Thyroid gland (tissue), 4 donors: ENCODE data around the gene SHISA5. TPM values are rescaled to one million over a fixed set of nuclear protein-coding genes. Genes with fewer than 3 reads are reported as not detected.

ENCODE experiments used
- DNase-seq, 2 donors: peaks; one replicate each; pipeline ENCODE4 v3.0.0-alpha.2; 2019
- H3K27ac ChIP-seq, 3 donors: fragments of 200-600 bp; sonication (generic); 1 replicate in 2 of 3; 2 replicates in 1 of 3; pipeline ENCODE4 v1.5.1; 2016 to 2019; ENCODE audit warnings: mild to moderate bottlenecking in 1 of 3, moderate library complexity in 1 of 3
- H3K27me3 ChIP-seq: fragments of 200-600 bp; sonication (generic); one replicate; pipeline ENCODE4 v1.5.1; 2019
- H3K36me3 ChIP-seq, 2 donors: fragments of 200-600 bp; sonication (generic); one replicate each; pipeline ENCODE4 v1.5.1; 2016 to 2019
- H3K4me1 ChIP-seq, 2 donors: fragments of 200-600 bp; sonication (generic); one replicate each; pipeline ENCODE4 v1.5.1; 2017 to 2019
- H3K4me3 ChIP-seq, 3 donors: fragments of 200-600 bp; sonication (generic); replicated peaks in 1 of 3; 1 replicate in 2 of 3; 2 replicates in 1 of 3; pipeline ENCODE4 v1.5.1; 2016; ENCODE audit warnings: mild to moderate bottlenecking in 1 of 3
- H3K9me3 ChIP-seq: fragments of 200-600 bp; sonication (generic); one replicate; pipeline ENCODE4 v1.5.1; 2017
- POLR2A ChIP-seq, 2 donors: fragments of 450-650 bp; IDR thresholded peaks; one replicate each; pipeline ENCODE4 v1.6.1; 2017; ENCODE audit warnings: antibody characterized with exemption in 2 of 2, mild to moderate bottlenecking in 2 of 2, moderate library complexity in 1 of 2
- WGBS, 2 donors: methylation state at CpG; one replicate each; pipeline ENCODE4 v1.1.5; 2017; 5-methylcytosine and 5-hydroxymethylcytosine counted together
- intact Hi-C: fragments of 100-400 bp; cut with DNase I; formaldehyde crosslinking; loops from one replicate; pipeline ENCODE4 v1.15.1; 2023
- microRNA-seq: library from miRNA; unstranded; fragments of <30 nt; microRNA quantifications from one replicate; pipeline ENCODE4, GENCODE V29; 2016
- small RNA-seq: library from RNA; depleted of rRNA; stranded (forward); fragments of <200 nt; gene quantifications from one replicate; pipeline ENCODE3, GENCODE V24; 2016
- total RNA-seq, 4 donors: library from RNA; depleted of rRNA; stranded (reverse); fragments of >200 nt; gene quantifications; one replicate each; pipeline ENCODE4 v1.2.3, GENCODE V29; 2016
- TF ChIP-seq, protein P1 (sequence below), 6 experiments: fragments of 200-600 bp in 3 of 6; fragments of 450-650 bp in 3 of 6; sonication (generic) in 3 of 6; IDR thresholded peaks; one replicate each; pipeline ENCODE4 v1.5.1; 2016 to 2019; ENCODE audit warnings: antibody characterized with exemption in 6 of 6, mild to moderate bottlenecking in 2 of 6, inconsistent platforms in 1 of 6, moderate library complexity in 1 of 6

SHISA5 gene
- total RNA-seq, 4 donors from 2014 or later, result 100.0 to 120 (median 109) TPM

GRCh38 chr3:48419597-48419996 lies 84.4 kb downstream of the SHISA5 start:
- Histone ChIP-seq H3K4me3 (no peak overlapping the region), H3K27me3 (no peaks in the 10 kb centered on the region), H3K27ac (no peak overlapping the region), H3K36me3 (peaks cover 44 to 56% of the 10 kb centered on the region in 2 donors), H3K4me1 (peaks cover 1 to 12% of the 10 kb centered on the region in 2 donors), H3K9me3 (no peaks in the 10 kb centered on the region)
- no peak for TF ChIP-seq POLR2A (IDR thresholded peaks at IDR 0.05)
- TF ChIP-seq, protein P1, sequence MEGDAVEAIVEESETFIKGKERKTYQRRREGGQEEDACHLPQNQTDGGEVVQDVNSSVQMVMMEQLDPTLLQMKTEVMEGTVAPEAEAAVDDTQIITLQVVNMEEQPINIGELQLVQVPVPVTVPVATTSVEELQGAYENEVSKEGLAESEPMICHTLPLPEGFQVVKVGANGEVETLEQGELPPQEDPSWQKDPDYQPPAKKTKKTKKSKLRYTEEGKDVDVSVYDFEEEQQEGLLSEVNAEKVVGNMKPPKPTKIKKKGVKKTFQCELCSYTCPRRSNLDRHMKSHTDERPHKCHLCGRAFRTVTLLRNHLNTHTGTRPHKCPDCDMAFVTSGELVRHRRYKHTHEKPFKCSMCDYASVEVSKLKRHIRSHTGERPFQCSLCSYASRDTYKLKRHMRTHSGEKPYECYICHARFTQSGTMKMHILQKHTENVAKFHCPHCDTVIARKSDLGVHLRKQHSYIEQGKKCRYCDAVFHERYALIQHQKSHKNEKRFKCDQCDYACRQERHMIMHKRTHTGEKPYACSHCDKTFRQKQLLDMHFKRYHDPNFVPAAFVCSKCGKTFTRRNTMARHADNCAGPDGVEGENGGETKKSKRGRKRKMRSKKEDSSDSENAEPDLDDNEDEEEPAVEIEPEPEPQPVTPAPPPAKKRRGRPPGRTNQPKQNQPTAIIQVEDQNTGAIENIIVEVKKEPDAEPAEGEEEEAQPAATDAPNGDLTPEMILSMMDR (IDR thresholded peaks at IDR 0.05), result no peak
- DNase-seq, result no peak
- intact Hi-C loops, result no loop called here
- WGBS, 2 donors, result 93% methylated on average over 14 to 17 of the region's 17 CpGs

- intact Hi-C loops, result no loop called here
- WGBS, 2 donors, result 97% methylated on average over 5 to 9 of the region's 9 CpGs
- H3K9me3 ChIP-seq, result no peaks in the 10 kb centered on the region
- DNase-seq, result no peak
- TF ChIP-seq POLR2A (IDR thresholded peaks at IDR 0.05), result no peak
- TF ChIP-seq, protein P1 (IDR thresholded peaks at IDR 0.05), result no peak
- peaks cover 0 to 8% of the 10 kb centered on the region in 2 donors for H3K4me1 ChIP-seq
- H3K36me3 ChIP-seq, result peaks cover 49 to 61% of the 10 kb centered on the region in 2 donors
- no peak overlapping the region for H3K4me3 ChIP-seq
- H3K27me3 ChIP-seq, result no peaks in the 10 kb centered on the region
- no peak overlapping the region for H3K27ac ChIP-seq
Observed at GRCh38 chr3:48419149-48419548, 84.8 kb downstream of the SHISA5 start.

DNA sequence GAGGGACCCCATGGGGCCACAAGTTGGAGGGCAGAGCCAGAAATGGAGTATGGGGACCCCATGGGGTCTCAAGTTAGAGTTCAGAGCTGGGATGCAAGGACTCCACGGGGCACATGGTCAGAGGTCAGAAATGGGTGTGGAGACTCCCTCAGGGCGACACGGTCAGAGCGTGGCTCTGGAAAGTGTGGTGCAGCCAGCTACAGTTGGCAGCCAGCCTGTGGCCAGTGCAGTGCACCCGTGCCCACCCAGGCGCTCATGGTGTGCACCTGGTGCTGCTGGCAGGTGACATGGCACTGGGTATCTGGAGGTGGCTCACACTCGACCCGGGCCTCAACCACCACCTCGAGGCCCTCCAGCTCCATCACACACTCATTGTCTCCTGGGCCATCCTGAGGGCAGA lies 85.3 kb downstream of the SHISA5 start:
- H3K27ac ChIP-seq, result no peak overlapping the region
- peaks cover 0 to 7% of the 10 kb centered on the region in 2 donors for H3K4me1 ChIP-seq
- intact Hi-C loops, result no loop called here
- 89 to 93% methylated on average over 5 to 9 of the region's 9 CpGs for WGBS, 2 donors
- no peak for DNase-seq
- no peaks in the 10 kb centered on the region for H3K27me3 ChIP-seq
- no peak overlapping the region for H3K4me3 ChIP-seq
- peaks cover 54 to 65% of the 10 kb centered on the region in 2 donors for H3K36me3 ChIP-seq
- TF ChIP-seq, protein P1 (IDR thresholded peaks at IDR 0.05), result no peak
- TF ChIP-seq POLR2A (IDR thresholded peaks at IDR 0.05), result no peak
- no peaks in the 10 kb centered on the region for H3K9me3 ChIP-seq

- Histone ChIP-seq H3K36me3 (peaks cover 56 to 68% of the 10 kb centered on the region in 2 donors), H3K27ac (no peak overlapping the region)
Observed at GRCh38 chr3:48418140-48418539, 85.8 kb downstream of the SHISA5 start.

More at GRCh38 chr3:48418140-48418539, 85.8 kb downstream of the SHISA5 start:
- Histone ChIP-seq H3K27me3 (no peaks in the 10 kb centered on the region), H3K4me3 (no peak overlapping the region), H3K4me1 (peaks cover 0 to 7% of the 10 kb centered on the region in 2 donors), H3K9me3 (no peaks in the 10 kb centered on the region)
- TF ChIP-seq, protein P1 (IDR thresholded peaks at IDR 0.05), result no peak
- TF ChIP-seq POLR2A (IDR thresholded peaks at IDR 0.05), result no peak
- DNase-seq, result no peak
- intact Hi-C loops, result no loop called here
- WGBS, 2 donors, result 95 to 96% methylated on average over 10 to 16 of the region's 17 CpGs

Small RNAs within 50 kb of the gene (microRNA-seq; reads per million reads assigned to microRNA genes)
- gene MIR6823, result not detected

Small RNAs within 50 kb of the gene (small RNA-seq; reads per million reads assigned to genes)
- gene MIR6823, result not detected

Other genes starting within 250 kb of the SHISA5 start
- gene NME6, start 202.8 kb downstream of the SHISA5 start, total RNA-seq, result 10 to 100 TPM; 34.3 to 56.6 (median 44.6) TPM
- gene SPINK8, start 170.5 kb downstream of the SHISA5 start, total RNA-seq, result not detected
- not detected for gene FBXW12, start 132.0 kb downstream of the SHISA5 start, total RNA-seq
- 100 to 1,000 TPM; 126 to 216 (median 138) TPM for gene PLXNB1, start 74.1 kb downstream of the SHISA5 start, total RNA-seq
- gene CCDC51, start 64.1 kb downstream of the SHISA5 start, total RNA-seq, result 10 to 100 TPM in 3 of 4 donors, 1 to 10 TPM in 1; 8.6 to 17.0 (median 15.0) TPM
- 100 to 1,000 TPM; 133 to 413 (median 301) TPM for gene TMA7, start 63.9 kb downstream of the SHISA5 start, total RNA-seq
- 10 to 100 TPM in 2 of 4 donors, 1 to 10 TPM in 2; 8.4 to 13.9 (median 11.0) TPM for gene ATRIP, start 57.4 kb downstream of the SHISA5 start, total RNA-seq
- gene PFKFB4, start 52.6 kb upstream of the SHISA5 start, total RNA-seq, result 1 to 10 TPM; 2.3 to 4.9 (median 3.2) TPM
- gene UCN2, start 59.6 kb upstream of the SHISA5 start, total RNA-seq, result not detected
- gene COL7A1, start 91.2 kb upstream of the SHISA5 start, total RNA-seq, result 1 to 10 TPM in 1 of 4 donors, under 1 TPM in 3; 0.34 to 1.0 (median 0.80) TPM
- 100 to 1,000 TPM; 223 to 439 (median 295) TPM for gene UQCRC1, start 105.5 kb upstream of the SHISA5 start, total RNA-seq
- gene TMEM89, start 117.6 kb upstream of the SHISA5 start, total RNA-seq, result not detected
- gene SLC26A6, start 131.3 kb upstream of the SHISA5 start, total RNA-seq, result 10 to 100 TPM in 2 of 4 donors, 1 to 10 TPM in 2; 7.5 to 19.1 (median 11.4) TPM
- 1 to 10 TPM in 2 of 4 donors, under 1 TPM in 2; 0.54 to 1.7 (median 1.0) TPM for gene CELSR3, start 158.7 kb upstream of the SHISA5 start, total RNA-seq
- gene NCKIPSD, start 181.7 kb upstream of the SHISA5 start, total RNA-seq, result 10 to 100 TPM; 21.6 to 32.2 (median 31.7) TPM
- gene IP6K2, start 213.0 kb upstream of the SHISA5 start, total RNA-seq, result 100 to 1,000 TPM in 2 of 4 donors, 10 to 100 TPM in 2; 64.3 to 145 (median 93.0) TPM